ENCODE measurements around the gene RENBP. TPM values are rescaled to one million over a fixed set of nuclear protein-coding genes. Genes with fewer than 3 reads are reported as not detected.

Gene RENBP
- total RNA-seq, 1 experiment from 2014 or later = 7.1 TPM

DNA sequence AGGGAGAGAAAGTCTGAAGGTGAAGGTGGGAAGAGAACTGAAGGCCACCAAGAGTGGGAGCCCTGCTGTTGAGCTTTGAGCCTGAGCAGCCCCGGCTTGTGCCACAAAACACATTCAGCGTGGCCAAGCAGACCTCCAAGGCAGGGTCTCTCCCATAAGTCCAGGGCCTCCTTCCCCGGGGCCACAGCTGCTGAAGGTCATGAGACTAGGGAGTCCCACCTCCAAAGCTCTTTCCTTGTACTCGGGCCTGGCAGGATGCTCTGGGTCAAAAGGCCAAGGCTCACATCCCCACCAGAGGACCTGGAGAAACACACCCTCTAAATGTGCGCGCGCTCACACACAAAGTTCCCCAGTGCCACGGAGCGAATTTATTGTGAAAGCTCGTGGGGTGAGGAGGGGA is 14.9 kb downstream of the RENBP start:
- H2BK20ac ChIP-seq (ENCODE audit: low read depth, low read length, poor library complexity, severe bottlenecking) = no peak overlapping the region
- H4K8ac ChIP-seq (replicated peaks; ENCODE audit: insufficient read length, low read depth, low read length) = no peak overlapping the region
- H3K23me2 ChIP-seq (ENCODE audit: insufficient read length, low read depth, low read length, poor library complexity, severe bottlenecking) = peaks cover 29% of the 10 kb centered on the region
- peaks cover 6 to 32% of the 10 kb centered on the region in 2 experiments for H3K4me1 Mint-ChIP-seq
- no peak overlapping the region for H2BK5ac ChIP-seq (ENCODE audit: insufficient read length, low read length)
- no peak overlapping the region for H2BK120ac ChIP-seq (ENCODE audit: low read depth, low read length, poor library complexity, severe bottlenecking)
- no peak overlapping the region for H3K23ac ChIP-seq (ENCODE audit: insufficient read length, low read depth, low read length)
- H4K91ac ChIP-seq (ENCODE audit: insufficient read length, low read depth, low read length) = no peak overlapping the region
- no peaks in the 10 kb centered on the region; the same call in 1 of the 2 replicates for H3K27me3 Mint-ChIP-seq (ENCODE audit: low read depth)
- WGBS (ENCODE audit: extremely low coverage, insufficient read length, low lambda C conversion rate) = no CpG with 5 or more reads among the region's 10 CpGs
- no peak for DNase-seq
- peaks cover 22% of the 10 kb centered on the region for H3K9me3 ChIP-seq (ENCODE audit: control insufficient read depth, low read depth, low read length)
- H3K79me1 ChIP-seq (ENCODE audit: insufficient read depth, low read depth, low read length, poor library complexity, severe bottlenecking) = no peaks in the 10 kb centered on the region
- H3K27ac Mint-ChIP-seq = 0 out of 7 replicates have a peak overlapping the region, but pooled peaks of 1 of the 3 experiments have one; percentile 97
- peaks cover 59 to 66% of the 10 kb centered on the region in 2 experiments for H3K9me3 Mint-ChIP-seq
- no peaks in the 10 kb centered on the region for H3K4me1 ChIP-seq (ENCODE audit: insufficient read depth, low read length)
- no peak overlapping the region for H2BK12ac ChIP-seq (ENCODE audit: insufficient read length, low read depth, low read length)
- H3K14ac ChIP-seq (ENCODE audit: insufficient read depth, low read length) = no peak overlapping the region
- H3K36me3 Mint-ChIP-seq (ENCODE audit: insufficient read depth in 1 of 3, low read depth in 3 of 3) = peaks cover 19 to 43% (median 26%) of the 10 kb centered on the region in 3 experiments
- no peak for TF ChIP-seq CTCF (conservative IDR thresholded peaks at IDR 0.05)
- no peak overlapping the region for H3K4ac ChIP-seq (ENCODE audit: low read depth, low read length)
- no peak overlapping the region for H3T11ph ChIP-seq (ENCODE audit: low read length)
- H3K56ac ChIP-seq (ENCODE audit: insufficient read length, low read depth, low read length) = no peak overlapping the region
- H3K4me2 ChIP-seq (ENCODE audit: insufficient read depth, insufficient read length, low read length) = no peak overlapping the region
- no peak overlapping the region for H2AFZ ChIP-seq (ENCODE audit: low read length)
- no peak overlapping the region for H2BK15ac ChIP-seq (ENCODE audit: low read depth, low read length)
- no peak overlapping the region for H3K27ac ChIP-seq (ENCODE audit: insufficient read length, low read depth, low read length)
- no peak overlapping the region for H3K4me3 Mint-ChIP-seq
- no peak overlapping the region for H3K9ac ChIP-seq (ENCODE audit: extremely low read depth, insufficient read length, low read length)
- no peaks in the 10 kb centered on the region for H4K20me1 ChIP-seq (ENCODE audit: control insufficient read depth, insufficient read depth, insufficient read length)
- H3K27me3 ChIP-seq (ENCODE audit: insufficient read depth, low read length) = no peaks in the 10 kb centered on the region
- no peak overlapping the region for H3K18ac ChIP-seq (ENCODE audit: insufficient read length, low read depth, low read length)
- no peak overlapping the region for H2AK5ac ChIP-seq (ENCODE audit: insufficient read length, low read length)
- H4K5ac ChIP-seq (ENCODE audit: insufficient read length, low read depth, low read length) = no peak overlapping the region
- no peaks in the 10 kb centered on the region; the same call in 1 of the 2 replicates for H3K79me2 ChIP-seq (ENCODE audit: insufficient read depth, low read length)
